HG02938 (cell line): Measurements from ENCODE around the gene CAB39L.

Experiments used
- ATAC-seq: cut with Tn5 transposase; IDR thresholded peaks from one replicate; pipeline ENCODE4 v1.9.1; 2021; ENCODE audit warnings: mild to moderate bottlenecking, moderate library complexity; ENCODE audit not compliant: unreplicated experiment

CAB39L gene

GRCh38 chr13:49400755-49401659 is 42.9 kb downstream of the CAB39L start:
- no peak for ATAC-seq

DNA sequence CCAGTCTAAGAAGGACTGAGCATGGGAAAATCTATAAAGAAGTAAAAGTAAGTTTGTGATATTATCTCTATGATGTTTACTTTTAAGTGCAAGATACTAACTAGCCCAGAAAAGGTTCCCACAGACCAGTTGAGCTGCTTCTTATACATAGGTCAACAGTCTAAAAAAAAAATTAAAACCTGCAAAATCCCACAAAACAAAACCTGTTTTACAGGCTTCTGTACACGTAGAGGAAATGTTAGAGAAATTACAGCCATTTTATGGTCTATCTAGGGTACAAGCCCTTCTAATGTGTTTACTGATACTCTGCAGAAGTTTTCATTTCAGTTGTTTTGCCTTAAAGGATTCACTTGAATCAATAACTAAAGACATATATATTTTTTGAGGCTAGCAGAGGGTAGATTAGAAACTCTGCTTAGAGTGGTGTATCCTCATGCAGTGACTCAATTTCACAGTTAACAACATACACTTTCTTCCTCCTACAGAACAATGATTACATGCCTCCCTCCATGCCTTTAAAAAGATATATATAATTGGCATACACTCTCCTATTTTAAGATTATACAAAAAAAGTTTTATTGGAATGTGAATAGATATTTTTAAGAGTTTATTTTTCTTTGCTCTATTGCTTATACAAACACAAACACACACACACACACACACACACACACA is 43.9 kb downstream of the CAB39L start:
- ATAC-seq = no peak

GRCh38 chr13:49395878-49396380 is 47.9 kb downstream of the CAB39L start:
- ATAC-seq = no peak

DNA sequence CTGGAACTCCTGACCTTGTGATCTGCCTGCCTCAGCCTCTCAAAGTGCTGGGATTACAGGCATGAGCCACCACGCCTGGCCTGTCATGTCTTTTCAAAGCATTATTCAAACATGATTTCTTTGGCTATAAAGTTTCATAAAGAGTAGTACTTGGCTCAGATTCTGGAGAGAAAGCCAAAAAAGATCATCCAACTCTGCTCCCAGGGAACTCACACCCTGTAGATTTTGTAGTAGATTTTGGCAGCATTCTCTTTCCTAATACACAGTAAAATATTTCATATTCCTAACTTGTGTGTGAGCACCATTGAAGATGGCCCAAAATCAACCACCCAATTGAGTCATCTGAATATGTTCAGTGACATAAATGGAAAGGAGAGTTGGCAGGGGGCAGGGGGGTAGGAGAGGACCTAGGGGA is 48.4 kb downstream of the CAB39L start:
- no peak for ATAC-seq

GRCh38 chr13:49388091-49388635 is 55.7 kb downstream of the CAB39L start:
- ATAC-seq = no peak

- no peak for ATAC-seq
Measured at GRCh38 chr13:49386664-49387063, 57.2 kb downstream of the CAB39L start.

GRCh38 chr13:49376121-49376520 is 67.7 kb downstream of the CAB39L start:
- no peak for ATAC-seq

DNA sequence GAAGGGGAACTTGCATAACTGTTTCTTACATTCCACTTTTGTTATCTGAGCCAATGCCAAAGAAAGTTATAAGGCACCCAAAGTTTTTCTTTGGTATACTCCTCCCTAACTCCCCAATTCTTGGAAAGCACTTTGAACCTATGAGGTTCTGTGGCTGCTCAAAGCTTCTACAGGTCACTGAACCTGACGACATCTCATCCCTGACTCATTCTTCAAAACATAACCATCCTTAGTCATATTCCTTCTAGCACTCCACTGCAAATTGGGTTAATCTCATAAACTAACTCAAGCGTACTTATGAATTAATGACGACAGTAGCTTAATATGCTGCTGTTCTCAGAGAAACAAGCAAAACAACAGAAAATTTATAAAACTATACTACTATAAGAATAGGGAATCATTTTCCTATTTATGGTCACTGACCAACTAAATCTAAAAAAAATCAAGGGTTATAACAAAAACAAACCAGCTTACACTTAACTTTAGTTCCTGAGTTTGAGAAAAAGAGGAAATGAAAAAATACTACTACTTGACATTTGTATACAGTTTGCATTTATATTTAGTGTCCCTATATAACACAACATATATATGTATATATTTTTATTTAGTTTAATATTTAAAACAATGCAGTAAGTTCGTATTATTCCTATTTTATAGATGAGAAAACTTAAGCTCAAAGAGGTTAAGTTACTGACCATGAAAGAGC is 69.1 kb downstream of the CAB39L start:
- ATAC-seq = no peak

- ATAC-seq = no peak
Measured at GRCh38 chr13:49373716-49374115, 70.1 kb downstream of the CAB39L start.

- ATAC-seq = no peak
Measured at GRCh38 chr13:49371943-49372613, 71.8 kb downstream of the CAB39L start.

GRCh38 chr13:49370371-49370770 is 73.5 kb downstream of the CAB39L start:
- no peak for ATAC-seq

GRCh38 chr13:49369866-49370265 is 74.0 kb downstream of the CAB39L start:
- no peak for ATAC-seq

GRCh38 chr13:49368688-49369087 is 75.2 kb downstream of the CAB39L start:
- ATAC-seq = no peak

GRCh38 chr13:49367640-49368422 is 76.0 kb downstream of the CAB39L start:
- ATAC-seq = no peak

DNA sequence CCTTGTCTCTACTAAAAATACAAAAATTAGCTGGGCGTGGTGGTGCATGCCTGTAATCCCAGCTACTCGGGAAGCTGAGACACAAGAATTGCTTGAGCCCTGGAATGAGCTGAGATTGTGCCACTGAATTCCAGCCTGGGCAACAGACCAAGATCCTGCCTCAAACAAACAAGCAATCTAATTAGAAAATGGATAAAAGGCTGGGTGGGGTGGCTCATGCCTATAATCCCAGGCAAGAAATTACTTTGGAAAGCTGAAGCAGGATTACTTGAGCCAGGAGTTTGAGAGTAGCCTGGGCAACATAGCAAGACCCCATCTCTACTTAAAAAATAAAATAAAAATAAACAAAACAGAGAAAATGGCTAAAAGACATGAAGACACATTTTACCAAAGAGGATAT is 77.0 kb downstream of the CAB39L start:
- no peak for ATAC-seq

- ATAC-seq = no peak
Measured at GRCh38 chr13:49357694-49358093, 86.2 kb downstream of the CAB39L start.

DNA sequence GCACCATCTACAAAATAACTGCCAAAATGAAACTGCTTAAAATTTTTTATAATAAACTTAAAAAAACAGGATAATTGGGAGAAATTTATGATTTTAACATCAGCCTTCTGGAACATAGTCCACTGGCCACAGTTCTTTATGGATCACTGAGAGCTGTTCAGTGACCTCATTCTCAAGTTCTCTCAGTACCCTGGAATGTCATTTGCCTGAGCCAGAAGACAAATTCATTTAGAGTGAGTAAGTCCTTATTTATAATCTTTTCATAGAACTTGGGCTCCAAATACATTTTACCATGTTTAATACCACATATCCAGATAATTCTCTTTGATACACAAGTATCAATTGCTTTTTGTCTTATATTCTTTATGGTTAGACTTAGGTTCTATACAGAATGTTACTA is 87.6 kb downstream of the CAB39L start:
- no peak for ATAC-seq

- ATAC-seq = no peak
Measured at GRCh38 chr13:49354719-49355118, 89.1 kb downstream of the CAB39L start.

DNA sequence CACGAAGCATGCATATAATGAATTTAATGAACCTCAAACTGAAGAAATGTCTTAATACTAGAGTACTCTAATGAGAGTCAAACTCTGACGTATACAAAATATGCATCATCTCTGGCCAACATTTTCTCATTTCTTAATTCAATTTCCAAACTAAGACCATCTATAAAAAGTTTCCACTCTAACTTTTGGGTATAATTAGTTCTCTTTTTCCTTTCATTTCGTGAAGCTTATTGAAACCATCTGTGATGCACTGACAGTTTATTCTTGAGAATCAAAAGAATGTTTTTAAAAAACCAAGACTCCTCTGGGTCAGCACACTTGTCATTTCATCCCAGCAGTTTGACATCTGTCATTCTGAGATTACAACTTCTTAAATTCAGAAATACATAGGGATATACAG is 90.0 kb downstream of the CAB39L start:
- ATAC-seq = no peak

GRCh38 chr13:49351871-49352270 is 92.0 kb downstream of the CAB39L start:
- ATAC-seq = no peak
